ENCODE data around the gene NR2C2AP. TPM values are rescaled to one million over a fixed set of nuclear protein-coding genes. Genes with fewer than 3 reads are reported as not detected.

Gene NR2C2AP
- total RNA-seq, 1 experiment from 2014 or later = 42.1 TPM

DNA sequence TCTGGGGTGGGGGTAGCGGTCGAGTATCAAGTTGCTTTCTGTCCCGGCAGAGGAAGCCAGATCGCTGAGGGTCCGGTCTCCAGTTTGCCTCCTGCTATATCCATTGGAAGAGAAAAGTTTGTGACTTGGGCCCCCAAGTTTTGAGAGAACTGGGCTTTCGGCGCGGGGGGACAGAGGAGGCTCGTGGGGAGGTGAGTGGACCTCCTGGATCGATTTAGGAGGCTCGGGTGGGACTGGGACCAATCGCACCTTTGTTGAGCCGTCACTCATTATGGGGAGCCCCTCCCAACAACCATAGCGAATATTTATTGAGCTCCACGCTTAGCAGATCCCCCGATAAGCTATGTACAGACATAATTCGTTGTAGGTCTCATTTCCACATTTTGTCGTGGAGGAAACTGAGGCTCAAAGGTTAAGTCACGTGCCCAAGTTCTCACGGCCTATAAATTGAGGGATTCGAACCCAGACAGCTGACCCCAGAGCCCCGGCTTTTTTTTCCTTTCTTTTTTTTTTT, 10.2 kb downstream of the NR2C2AP start:
- ATAC-seq = peak; percentile 5; the same call in 1 of the 2 replicates
- intact Hi-C loops (cut with micrococcal nuclease; ENCODE audit: unreplicated experiment) = no loop called here

DNA sequence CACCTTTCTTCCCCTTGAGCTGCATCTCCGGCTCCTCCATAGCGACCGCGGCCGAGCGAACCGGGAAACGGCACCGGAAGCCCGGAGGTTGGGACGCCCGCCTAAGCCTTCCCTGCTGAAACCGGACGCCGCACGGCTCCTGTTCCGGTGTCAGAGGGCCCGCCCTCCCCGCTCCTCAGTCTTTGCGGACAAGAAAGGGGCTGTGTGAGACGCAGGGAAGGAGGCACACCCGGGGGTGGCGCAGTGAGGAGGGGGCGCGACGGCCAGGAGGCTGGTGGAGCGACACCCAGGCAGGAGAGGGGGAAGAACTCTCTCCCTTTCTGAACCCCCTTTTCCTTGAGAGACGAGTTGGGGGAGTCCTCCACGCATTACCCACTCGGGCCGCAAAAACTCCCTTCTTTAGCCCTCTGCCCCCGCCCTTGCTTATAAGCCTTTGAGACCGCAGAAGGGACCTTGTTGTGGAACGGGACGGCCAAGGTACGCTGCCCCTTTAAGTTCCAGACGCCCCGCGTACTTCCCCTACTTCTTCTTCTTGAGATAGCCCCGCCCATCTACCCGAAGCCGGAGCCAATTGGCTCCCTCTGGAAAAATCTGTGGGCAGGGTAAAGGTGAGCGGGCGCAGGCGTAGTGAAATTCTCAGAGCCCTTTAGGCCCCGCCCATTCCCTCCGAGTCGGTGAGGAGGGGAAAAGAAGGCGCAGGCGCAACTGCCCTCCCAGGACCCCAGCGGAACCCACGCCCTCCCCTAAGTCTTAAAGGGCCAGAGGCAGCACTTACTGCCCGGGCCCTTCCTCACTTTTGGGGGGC, 10.9 kb downstream of the NR2C2AP start, which contains the start of the genes BORCS8 and RFXANK:
TSS of gene BORCS8 (minus strand) at position 75 of the 805 bp plus-strand sequence. CDS start at position 40, 35 bp downstream.
TSS of gene RFXANK (plus strand) at position 181 of the 805 bp plus-strand sequence. CDS start 1,689 bp downstream, outside the sequence.
- DNase-seq (ENCODE audit: low read depth, low spot score) (peak; percentile 92), ATAC-seq (peak; percentile 95)
- Histone ChIP-seq H3K9me3 (ENCODE audit: control insufficient read depth, insufficient read depth, low read depth, low read length) (no peaks in the 10 kb centered on the region), H3K27me3 (ENCODE audit: control insufficient read depth, insufficient read depth, low read length) (no peaks in the 10 kb centered on the region), H3K4me3 (ENCODE audit: low read depth in 2 of 2, low read length in 2 of 2) (peak within 1 kb of the TSS; percentile 74 to 96), H3K27ac (ENCODE audit: low read length) (peak within 1 kb of the TSS; percentile 94), H3K4me1 (ENCODE audit: control insufficient read depth, insufficient read depth, low read length) (no peaks in the 10 kb centered on the region), H3K36me3 (ENCODE audit: control insufficient read depth, insufficient read depth, low read length) (no peaks in the 10 kb centered on the region; the same call in 1 of the 2 replicates)
- ChIA-PET CTCF (no interaction called here), POLR2A (interaction anchor here (0.6 to 0.7 kb wide), 2 partner anchors 11 to 19 kb away, joined by 7 read pairs; partner anchors contain the start of gene NCAN)
- BruUV-seq (replicated peaks) = no TSS peak
- intact Hi-C loops (cut with micrococcal nuclease; ENCODE audit: unreplicated experiment) = no loop called here
- in situ Hi-C loops (cut with HindIII; ENCODE audit: low pct_unique_long_range_greater_than_20kb, low sequenced_read_pairs) = no loop called here
- peak; percentile 63 for TF ChIP-seq TCF7L2 (IDR thresholded peaks at IDR 0.05; ENCODE audit: low read depth, low read length)
- peak; percentile 53; the same call in 1 of the 2 replicates for TF ChIP-seq POLR2AphosphoS5 (IDR thresholded peaks at IDR 0.05; ENCODE audit: low read depth, low read length)
- TF ChIP-seq, protein P1, sequence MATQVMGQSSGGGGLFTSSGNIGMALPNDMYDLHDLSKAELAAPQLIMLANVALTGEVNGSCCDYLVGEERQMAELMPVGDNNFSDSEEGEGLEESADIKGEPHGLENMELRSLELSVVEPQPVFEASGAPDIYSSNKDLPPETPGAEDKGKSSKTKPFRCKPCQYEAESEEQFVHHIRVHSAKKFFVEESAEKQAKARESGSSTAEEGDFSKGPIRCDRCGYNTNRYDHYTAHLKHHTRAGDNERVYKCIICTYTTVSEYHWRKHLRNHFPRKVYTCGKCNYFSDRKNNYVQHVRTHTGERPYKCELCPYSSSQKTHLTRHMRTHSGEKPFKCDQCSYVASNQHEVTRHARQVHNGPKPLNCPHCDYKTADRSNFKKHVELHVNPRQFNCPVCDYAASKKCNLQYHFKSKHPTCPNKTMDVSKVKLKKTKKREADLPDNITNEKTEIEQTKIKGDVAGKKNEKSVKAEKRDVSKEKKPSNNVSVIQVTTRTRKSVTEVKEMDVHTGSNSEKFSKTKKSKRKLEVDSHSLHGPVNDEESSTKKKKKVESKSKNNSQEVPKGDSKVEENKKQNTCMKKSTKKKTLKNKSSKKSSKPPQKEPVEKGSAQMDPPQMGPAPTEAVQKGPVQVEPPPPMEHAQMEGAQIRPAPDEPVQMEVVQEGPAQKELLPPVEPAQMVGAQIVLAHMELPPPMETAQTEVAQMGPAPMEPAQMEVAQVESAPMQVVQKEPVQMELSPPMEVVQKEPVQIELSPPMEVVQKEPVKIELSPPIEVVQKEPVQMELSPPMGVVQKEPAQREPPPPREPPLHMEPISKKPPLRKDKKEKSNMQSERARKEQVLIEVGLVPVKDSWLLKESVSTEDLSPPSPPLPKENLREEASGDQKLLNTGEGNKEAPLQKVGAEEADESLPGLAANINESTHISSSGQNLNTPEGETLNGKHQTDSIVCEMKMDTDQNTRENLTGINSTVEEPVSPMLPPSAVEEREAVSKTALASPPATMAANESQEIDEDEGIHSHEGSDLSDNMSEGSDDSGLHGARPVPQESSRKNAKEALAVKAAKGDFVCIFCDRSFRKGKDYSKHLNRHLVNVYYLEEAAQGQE (IDR thresholded peaks at IDR 0.05; ENCODE audit: insufficient read depth in 1 of 2, low read depth in 2 of 2, low read length in 1 of 2) = no peak

More for the DNA sequence above, 10.2 kb downstream of the NR2C2AP start:
- H3K9me3 ChIP-seq (ENCODE audit: control insufficient read depth, insufficient read depth, low read depth, low read length) = no peaks in the 10 kb centered on the region
- H3K4me3 ChIP-seq (ENCODE audit: low read depth in 2 of 2, low read length in 2 of 2) = peak overlapping the region; percentile 74 to 76
- in situ Hi-C loops (cut with HindIII; ENCODE audit: low pct_unique_long_range_greater_than_20kb, low sequenced_read_pairs) = no loop called here
- peak overlapping the region; percentile 94 for H3K27ac ChIP-seq (ENCODE audit: low read length)
- CTCF ChIA-PET = no interaction called here
- TF ChIP-seq, protein P1 (IDR thresholded peaks at IDR 0.05; ENCODE audit: insufficient read depth in 1 of 2, low read depth in 2 of 2, low read length in 1 of 2) = no peak
- TF ChIP-seq POLR2AphosphoS5 (IDR thresholded peaks at IDR 0.05; ENCODE audit: low read depth, low read length) (no peak), SIN3A (IDR thresholded peaks at IDR 0.05; ENCODE audit: borderline replicate concordance, insufficient read depth, low read depth, low read length) (no peak), TCF7L2 (IDR thresholded peaks at IDR 0.05; ENCODE audit: low read depth, low read length) (no peak)
- TF ChIP-seq, protein P2, sequence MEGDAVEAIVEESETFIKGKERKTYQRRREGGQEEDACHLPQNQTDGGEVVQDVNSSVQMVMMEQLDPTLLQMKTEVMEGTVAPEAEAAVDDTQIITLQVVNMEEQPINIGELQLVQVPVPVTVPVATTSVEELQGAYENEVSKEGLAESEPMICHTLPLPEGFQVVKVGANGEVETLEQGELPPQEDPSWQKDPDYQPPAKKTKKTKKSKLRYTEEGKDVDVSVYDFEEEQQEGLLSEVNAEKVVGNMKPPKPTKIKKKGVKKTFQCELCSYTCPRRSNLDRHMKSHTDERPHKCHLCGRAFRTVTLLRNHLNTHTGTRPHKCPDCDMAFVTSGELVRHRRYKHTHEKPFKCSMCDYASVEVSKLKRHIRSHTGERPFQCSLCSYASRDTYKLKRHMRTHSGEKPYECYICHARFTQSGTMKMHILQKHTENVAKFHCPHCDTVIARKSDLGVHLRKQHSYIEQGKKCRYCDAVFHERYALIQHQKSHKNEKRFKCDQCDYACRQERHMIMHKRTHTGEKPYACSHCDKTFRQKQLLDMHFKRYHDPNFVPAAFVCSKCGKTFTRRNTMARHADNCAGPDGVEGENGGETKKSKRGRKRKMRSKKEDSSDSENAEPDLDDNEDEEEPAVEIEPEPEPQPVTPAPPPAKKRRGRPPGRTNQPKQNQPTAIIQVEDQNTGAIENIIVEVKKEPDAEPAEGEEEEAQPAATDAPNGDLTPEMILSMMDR (IDR thresholded peaks at IDR 0.05) = no peak
- no peak for DNase-seq (ENCODE audit: low read depth, low spot score)
- BruUV-seq (replicated peaks) = TSS peak; percentile 91
- POLR2A ChIA-PET = interaction anchor here (0.6 to 0.7 kb wide), 2 partner anchors 11 to 19 kb away, joined by 7 read pairs; partner anchors contain the start of gene NCAN
- H3K36me3 ChIP-seq (ENCODE audit: control insufficient read depth, insufficient read depth, low read length) = no peaks in the 10 kb centered on the region; the same call in 1 of the 2 replicates
- no peaks in the 10 kb centered on the region for H3K27me3 ChIP-seq (ENCODE audit: control insufficient read depth, insufficient read depth, low read length)
- no peaks in the 10 kb centered on the region for H3K4me1 ChIP-seq (ENCODE audit: control insufficient read depth, insufficient read depth, low read length)
